Mesothelial cell of epicardium (in vitro differentiated cells): Measurements from ENCODE around the gene PCSK5. TPM values are rescaled to one million over a fixed set of nuclear protein-coding genes. Genes with fewer than 3 reads are reported as not detected.

Experiments
- DNase-seq, 2 experiments: peaks; one replicate each; pipeline ENCODE4 v3.0.0; 2021; ENCODE audit warnings: low spot score in 2 of 2; ENCODE audit not compliant: unreplicated experiment in 2 of 2
- H3K27ac Mint-ChIP-seq: 2 replicates; pipeline ENCODE4 v1.8.0; 2021; ENCODE audit warnings: mixed read lengths
- H3K27me3 Mint-ChIP-seq: 2 replicates; pipeline ENCODE4 v1.8.0; 2021; ENCODE audit warnings: low read depth, mixed read lengths
- H3K36me3 Mint-ChIP-seq: 2 replicates; pipeline ENCODE4 v1.8.0; 2021; ENCODE audit warnings: mixed read lengths
- H3K4me1 Mint-ChIP-seq: 2 replicates; pipeline ENCODE4 v1.8.0; 2021; ENCODE audit warnings: mixed read lengths
- H3K4me3 Mint-ChIP-seq: 2 replicates; pipeline ENCODE4 v1.8.0; 2021; ENCODE audit warnings: mild to moderate bottlenecking, moderate library complexity, mixed read lengths
- H3K9me3 Mint-ChIP-seq: 2 replicates; pipeline ENCODE4 v1.8.0; 2021; ENCODE audit warnings: mixed read lengths
- total RNA-seq: library from RNA; stranded (reverse); gene quantifications from 3 replicates; pipeline ENCODE4 v1.2.1, GENCODE V29; 2021
- TF ChIP-seq, protein P1 (sequence below): fragments of 200-600 bp; sonication (generic); IDR thresholded peaks from one replicate; pipeline ENCODE4 v1.5.0; 2021; ENCODE audit warnings: antibody characterized with exemption; ENCODE audit not compliant: unreplicated experiment

Gene PCSK5
- total RNA-seq, 1 donor from 2014 or later, result 15.7 TPM

DNA sequence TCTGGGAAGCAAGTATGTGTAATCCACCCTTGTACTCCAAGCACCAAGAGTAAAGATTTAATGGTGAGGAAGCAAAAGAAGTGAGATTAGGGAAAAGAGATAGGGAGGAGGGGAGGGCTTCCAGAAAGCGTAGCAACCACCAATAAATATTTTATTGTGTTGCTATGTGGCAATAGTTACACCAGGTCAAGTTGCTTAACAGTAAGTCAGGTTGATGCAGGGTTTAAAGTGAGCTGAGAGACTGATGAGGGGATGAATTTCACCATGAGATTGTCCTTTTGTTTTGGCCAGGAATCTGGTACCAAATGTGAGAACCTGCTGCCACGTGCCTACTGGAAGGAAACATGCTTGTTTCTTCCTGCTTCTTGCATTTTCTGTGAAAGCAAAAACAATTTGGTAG is 62.7 kb downstream of the PCSK5 start:
- TF ChIP-seq, protein P1, sequence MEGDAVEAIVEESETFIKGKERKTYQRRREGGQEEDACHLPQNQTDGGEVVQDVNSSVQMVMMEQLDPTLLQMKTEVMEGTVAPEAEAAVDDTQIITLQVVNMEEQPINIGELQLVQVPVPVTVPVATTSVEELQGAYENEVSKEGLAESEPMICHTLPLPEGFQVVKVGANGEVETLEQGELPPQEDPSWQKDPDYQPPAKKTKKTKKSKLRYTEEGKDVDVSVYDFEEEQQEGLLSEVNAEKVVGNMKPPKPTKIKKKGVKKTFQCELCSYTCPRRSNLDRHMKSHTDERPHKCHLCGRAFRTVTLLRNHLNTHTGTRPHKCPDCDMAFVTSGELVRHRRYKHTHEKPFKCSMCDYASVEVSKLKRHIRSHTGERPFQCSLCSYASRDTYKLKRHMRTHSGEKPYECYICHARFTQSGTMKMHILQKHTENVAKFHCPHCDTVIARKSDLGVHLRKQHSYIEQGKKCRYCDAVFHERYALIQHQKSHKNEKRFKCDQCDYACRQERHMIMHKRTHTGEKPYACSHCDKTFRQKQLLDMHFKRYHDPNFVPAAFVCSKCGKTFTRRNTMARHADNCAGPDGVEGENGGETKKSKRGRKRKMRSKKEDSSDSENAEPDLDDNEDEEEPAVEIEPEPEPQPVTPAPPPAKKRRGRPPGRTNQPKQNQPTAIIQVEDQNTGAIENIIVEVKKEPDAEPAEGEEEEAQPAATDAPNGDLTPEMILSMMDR, result no peak

DNA sequence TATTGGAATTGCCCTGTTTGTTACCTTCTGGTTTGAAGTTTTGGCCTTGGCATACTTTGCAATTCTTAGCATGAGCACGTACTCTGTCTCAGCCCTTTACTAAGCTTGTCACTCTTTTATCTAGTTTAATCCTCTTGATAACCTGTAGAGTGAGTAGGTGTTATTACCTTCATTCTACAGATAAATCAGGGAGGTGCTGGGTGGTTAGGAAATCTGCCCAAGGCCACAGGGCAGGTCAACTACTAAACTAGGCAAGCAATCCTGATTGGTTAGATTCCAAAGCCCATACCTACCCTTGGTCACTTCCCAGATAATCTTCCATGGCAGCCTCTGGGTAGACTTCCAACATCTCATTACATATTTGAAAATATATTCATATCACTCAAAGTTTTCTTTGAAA is 65.7 kb downstream of the PCSK5 start:
- Mint-ChIP-seq H3K36me3 (no peaks in the 10 kb centered on the region), H3K4me1 (peaks cover 20% of the 10 kb centered on the region), H3K9me3 (no peaks in the 10 kb centered on the region), H3K27me3 (no peaks in the 10 kb centered on the region), H3K4me3 (no peak overlapping the region), H3K27ac (no peak overlapping the region)
- no peak for DNase-seq
- TF ChIP-seq, protein P1, result no peak

More for the DNA sequence above, 62.7 kb downstream of the PCSK5 start:
- H3K36me3 Mint-ChIP-seq, result peaks cover 12% of the 10 kb centered on the region
- no peak for DNase-seq
- H3K27ac Mint-ChIP-seq, result no peak overlapping the region
- peaks cover 7% of the 10 kb centered on the region for H3K9me3 Mint-ChIP-seq
- no peak overlapping the region for H3K4me3 Mint-ChIP-seq
- peaks cover 7% of the 10 kb centered on the region for H3K4me1 Mint-ChIP-seq
- H3K27me3 Mint-ChIP-seq, result no peaks in the 10 kb centered on the region

DNA sequence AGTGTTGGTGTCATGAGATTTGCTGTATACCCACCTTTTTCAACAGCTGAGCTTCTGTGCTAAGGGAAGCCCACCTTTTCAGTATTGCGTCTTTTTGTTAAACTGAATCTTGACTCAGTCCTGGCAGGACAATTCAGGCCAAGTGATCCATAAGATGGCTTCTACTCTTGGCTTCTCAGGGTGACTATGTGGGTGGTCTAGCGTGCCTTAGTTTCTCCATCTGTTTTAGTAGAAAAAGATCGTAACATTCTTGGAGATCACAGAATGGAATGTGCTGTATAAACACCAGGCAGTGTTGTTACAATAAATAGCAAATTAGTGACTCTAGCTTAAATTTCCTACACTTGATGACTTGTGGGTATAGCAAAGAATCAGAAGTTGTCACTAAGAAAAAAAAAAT is 66.6 kb downstream of the PCSK5 start:
- H3K9me3 Mint-ChIP-seq, result no peaks in the 10 kb centered on the region
- no peak for DNase-seq
- peaks cover 20% of the 10 kb centered on the region for H3K4me1 Mint-ChIP-seq
- H3K36me3 Mint-ChIP-seq, result no peaks in the 10 kb centered on the region
- no peaks in the 10 kb centered on the region for H3K27me3 Mint-ChIP-seq
- H3K4me3 Mint-ChIP-seq, result no peak overlapping the region
- no peak overlapping the region for H3K27ac Mint-ChIP-seq
- TF ChIP-seq, protein P1, result no peak

DNA sequence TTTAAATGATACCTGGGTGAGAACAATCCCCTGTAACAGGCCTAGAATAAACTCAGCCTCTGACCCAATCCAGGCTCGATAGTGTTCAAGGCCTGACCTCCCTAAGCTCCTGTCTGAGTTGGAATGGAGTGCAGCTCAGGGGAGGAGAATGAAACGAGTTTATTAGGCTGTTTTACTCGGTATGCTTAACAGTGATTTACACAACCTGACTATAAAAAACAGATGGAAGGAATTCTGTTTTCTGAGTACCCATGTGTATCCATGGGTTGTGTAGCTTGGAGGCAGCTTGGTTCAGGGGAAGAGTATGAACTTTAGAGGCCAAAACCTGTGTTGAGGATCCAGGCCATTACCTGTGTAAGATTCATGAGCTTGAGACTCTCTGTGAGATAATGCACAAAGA is 67.8 kb downstream of the PCSK5 start:
- Mint-ChIP-seq H3K9me3 (no peaks in the 10 kb centered on the region), H3K36me3 (no peaks in the 10 kb centered on the region), H3K4me1 (peaks cover 17% of the 10 kb centered on the region), H3K27ac (no peak overlapping the region), H3K4me3 (no peak overlapping the region), H3K27me3 (no peaks in the 10 kb centered on the region)
- no peak for DNase-seq
- TF ChIP-seq, protein P1, result no peak

DNA sequence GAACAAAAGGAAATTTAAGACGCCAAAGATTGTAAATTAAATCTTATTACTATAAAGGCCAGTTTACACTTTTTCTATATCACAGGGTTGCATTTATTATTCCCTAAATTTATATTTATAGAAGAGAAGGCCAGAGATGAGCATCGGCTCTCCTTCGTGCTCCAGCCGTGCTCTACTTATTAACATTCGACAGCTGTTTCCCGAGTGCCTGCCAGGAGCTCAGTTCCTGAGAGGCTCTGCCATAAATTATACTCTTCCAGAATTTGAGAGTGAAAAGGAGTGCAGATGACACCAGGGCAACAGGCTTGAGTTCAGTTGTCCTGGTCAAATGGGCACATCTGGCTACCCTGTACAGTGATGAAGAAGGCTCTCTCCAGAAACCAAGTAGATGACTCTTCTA is 70.1 kb downstream of the PCSK5 start:
- Mint-ChIP-seq H3K9me3 (no peaks in the 10 kb centered on the region), H3K4me1 (peaks cover 17% of the 10 kb centered on the region), H3K4me3 (no peak overlapping the region), H3K27me3 (no peaks in the 10 kb centered on the region), H3K27ac (no peak overlapping the region), H3K36me3 (no peaks in the 10 kb centered on the region)
- TF ChIP-seq, protein P1, result no peak
- DNase-seq, result no peak

DNA sequence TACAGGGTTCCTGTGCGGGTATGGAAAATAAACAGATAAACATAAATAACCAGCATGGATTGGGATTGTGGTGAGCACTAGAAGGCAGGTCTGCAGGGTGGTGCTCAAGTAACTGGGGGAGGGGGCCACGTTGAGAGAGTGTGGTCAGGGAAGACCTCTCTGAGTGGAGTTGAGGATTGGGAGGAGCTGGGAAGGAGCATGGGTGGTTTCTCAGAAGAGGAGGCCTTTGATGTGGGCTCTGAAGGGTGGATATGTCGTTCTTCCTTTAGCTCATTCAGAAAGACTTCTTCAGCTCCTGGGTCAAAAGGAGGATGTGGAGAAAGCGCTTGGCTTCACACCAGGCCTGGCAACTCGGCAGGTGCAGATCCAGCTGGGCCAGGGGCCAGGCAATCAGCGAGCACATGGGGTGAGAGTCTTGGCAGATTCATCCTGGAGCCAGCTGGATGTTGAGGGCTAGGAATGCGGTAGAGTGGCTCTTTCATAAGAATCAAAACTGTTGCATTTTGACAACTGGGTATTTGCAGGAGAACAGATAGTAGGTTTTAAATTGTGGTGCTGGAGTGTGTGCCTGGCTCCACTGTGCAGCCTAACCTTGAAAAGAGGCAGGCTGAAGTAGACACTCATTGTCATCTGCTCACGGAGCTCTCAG is 71.7 kb downstream of the PCSK5 start:
- Mint-ChIP-seq H3K4me1 (peaks cover 17% of the 10 kb centered on the region), H3K4me3 (no peak overlapping the region), H3K27me3 (no peaks in the 10 kb centered on the region), H3K9me3 (no peaks in the 10 kb centered on the region), H3K27ac (no peak overlapping the region), H3K36me3 (no peaks in the 10 kb centered on the region)
- TF ChIP-seq, protein P1, result no peak
- no peak for DNase-seq
